Coronary artery (tissue), 2 donors: ENCODE measurements around the gene SERPIND1.

Experiments used
- DNase-seq: peaks from one replicate; pipeline ENCODE4 v3.0.0-alpha.2; 2017; ENCODE audit warnings: low spot score
- H3K27ac ChIP-seq, 2 donors: fragments of 200-600 bp; sonication (generic); one replicate each; pipeline ENCODE4 v1.5.1; 2016 to 2019
- H3K4me3 ChIP-seq: fragments of 200-600 bp; sonication (generic); 2 replicates; pipeline ENCODE4 v1.5.1; 2016; ENCODE audit warnings: mild to moderate bottlenecking, moderate library complexity
- CTCF ChIP-seq: fragments of 200-600 bp; sonication (generic); IDR thresholded peaks from one replicate; pipeline ENCODE4 v1.5.1; 2019; ENCODE audit warnings: antibody characterized with exemption

SERPIND1 gene

GRCh38 chr22:20738394-20739089, 35.4 kb upstream of the SERPIND1 start:
- H3K27ac ChIP-seq = no peak overlapping the region
- DNase-seq = no peak
- H3K4me3 ChIP-seq = no peak overlapping the region
- TF ChIP-seq CTCF = no peak

DNA sequence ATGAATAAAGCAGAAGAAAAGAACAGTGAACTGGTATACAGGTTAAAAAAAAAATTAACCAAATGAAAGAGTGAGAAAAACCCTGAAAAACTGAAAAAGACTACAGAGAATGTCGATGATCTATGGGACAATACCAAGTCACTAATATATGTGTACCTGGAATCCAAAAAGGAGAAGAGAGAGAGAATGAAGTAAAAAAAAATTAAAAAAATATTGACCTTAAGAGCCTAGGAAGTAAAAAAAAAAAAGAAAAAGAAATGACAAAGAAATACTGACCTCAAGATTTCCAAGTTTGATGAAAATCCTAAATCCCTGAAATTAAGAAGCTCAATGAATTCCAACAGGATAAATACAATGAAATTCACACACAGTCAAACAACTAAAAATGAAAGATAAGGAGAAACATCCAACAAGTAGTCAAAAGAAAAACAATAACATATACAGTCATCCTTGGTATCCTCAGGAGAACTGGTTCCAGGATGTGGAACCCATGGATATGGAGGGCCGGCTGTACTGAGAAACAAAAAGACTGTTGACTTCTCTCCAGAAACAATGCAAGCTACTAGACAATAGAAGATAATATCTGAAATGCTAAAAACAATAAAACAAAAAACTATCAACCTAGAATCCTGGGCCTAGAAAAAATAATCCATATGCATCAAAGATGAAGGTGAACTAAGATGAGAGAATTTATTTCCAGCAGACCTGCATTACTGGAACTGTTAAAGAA, 33.5 kb upstream of the SERPIND1 start:
- TF ChIP-seq CTCF = no peak
- H3K27ac ChIP-seq = no peak overlapping the region

DNA sequence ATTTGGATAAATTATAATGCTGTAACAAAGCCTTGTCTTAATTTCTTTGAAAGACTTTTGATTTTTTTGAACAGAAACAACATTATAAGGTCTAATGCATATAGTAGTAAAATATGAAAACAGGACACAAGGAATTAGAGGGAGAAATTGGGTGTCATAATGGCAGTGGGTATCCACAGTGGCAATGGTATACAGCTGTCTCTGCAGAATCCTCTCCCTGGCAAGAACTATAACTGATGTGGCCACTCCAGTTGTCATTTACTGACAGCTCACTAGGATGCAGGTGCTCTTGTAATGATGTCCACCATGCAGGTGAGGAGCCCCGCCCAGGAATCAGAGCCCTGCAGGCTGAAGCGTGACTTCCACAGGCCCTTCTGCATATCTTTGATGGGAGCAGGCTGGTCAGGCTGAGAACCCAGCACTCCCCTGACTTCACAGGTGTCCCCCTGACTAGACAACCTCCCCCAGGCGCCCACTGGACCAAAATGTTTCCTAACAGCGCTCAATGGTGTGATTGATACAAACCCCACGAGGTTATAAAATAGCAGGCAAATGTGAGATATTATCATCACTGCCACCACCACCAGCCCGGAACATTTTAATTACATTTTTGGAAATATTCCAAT, 32.8 kb upstream of the SERPIND1 start:
- TF ChIP-seq CTCF = no peak
- Histone ChIP-seq H3K27ac (no peak overlapping the region), H3K4me3 (no peak overlapping the region)
- no peak for DNase-seq

More for the DNA sequence above, 33.5 kb upstream of the SERPIND1 start:
- H3K4me3 ChIP-seq = no peak overlapping the region
- DNase-seq = no peak

DNA sequence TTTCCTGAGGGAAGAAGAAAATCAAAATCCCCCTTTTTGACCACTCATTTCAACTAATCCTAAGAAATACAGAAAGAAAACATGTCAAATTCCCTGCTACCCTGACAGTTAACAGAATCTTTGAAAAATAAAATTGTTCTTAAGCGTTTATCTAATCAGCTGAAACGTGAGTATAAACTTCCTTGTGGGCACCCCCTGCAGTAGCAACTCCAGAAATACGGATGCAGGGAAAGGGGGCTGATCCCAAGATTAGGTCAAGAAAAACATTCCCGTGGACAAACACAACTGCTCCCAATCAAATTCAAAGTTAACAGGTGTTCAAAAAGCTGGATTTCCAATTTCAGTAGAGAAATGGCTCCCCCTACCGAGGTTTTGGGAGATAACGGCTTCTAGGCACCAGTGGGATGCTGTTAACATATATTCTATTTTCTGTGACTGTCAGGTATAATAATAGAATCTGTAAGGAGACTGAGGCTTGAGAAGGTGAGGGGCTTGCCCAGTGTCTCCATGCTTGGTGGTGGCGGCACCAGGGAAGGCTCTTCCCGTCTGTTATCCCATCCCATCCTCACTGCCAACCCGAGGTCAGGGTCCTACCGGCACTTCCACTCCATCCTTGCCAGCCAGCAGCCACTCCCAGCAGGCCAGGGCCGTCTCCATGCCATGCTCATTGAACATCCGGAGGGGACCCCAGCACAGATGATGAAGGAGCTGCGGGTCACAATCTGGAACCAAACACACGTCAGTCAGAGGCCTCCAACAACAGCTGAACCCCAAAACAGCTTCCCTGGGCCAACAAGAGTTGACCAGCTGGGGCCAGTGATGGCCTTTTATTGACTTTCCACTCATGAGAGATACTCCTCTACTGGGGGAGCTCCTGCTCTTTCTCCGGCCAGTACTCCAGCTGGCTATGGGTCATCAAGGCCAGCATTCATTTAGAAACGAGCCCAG, 32.0 kb upstream of the SERPIND1 start:
- no peak for DNase-seq

GRCh38 chr22:20742764-20743163, 31.1 kb upstream of the SERPIND1 start:
- TF ChIP-seq CTCF = no peak
- DNase-seq = no peak
- no peak overlapping the region for H3K4me3 ChIP-seq
- no peak overlapping the region for H3K27ac ChIP-seq

More for the DNA sequence above, 32.0 kb upstream of the SERPIND1 start:
- Histone ChIP-seq H3K27ac (no peak overlapping the region), H3K4me3 (no peak overlapping the region)
- peak; percentile 40 for TF ChIP-seq CTCF

DNA sequence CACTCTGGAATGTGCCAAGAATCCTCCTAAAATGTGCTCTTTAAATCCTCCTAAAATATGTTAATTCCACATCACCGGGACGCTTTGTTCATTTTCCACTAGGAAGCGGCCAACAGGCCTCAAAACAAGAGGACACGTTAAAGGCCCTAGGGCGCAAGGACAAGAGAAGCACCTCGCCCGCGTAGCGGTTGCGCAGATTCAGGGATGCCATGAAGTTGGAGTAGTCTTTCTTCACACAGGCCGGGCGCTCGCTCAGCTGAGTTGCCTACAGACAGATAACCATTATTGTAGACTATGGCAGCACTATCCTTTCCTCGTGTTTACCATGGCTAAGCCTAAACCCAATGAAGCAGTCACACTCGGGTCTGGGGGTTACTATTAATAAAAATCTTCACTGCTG, 29.5 kb upstream of the SERPIND1 start:
- Histone ChIP-seq H3K4me3 (no peak overlapping the region), H3K27ac (no peak overlapping the region)
- no peak for DNase-seq
- TF ChIP-seq CTCF = no peak
